PC-9 (cell line): ENCODE measurements around the gene EDC3.

Experiments
- EZH2 ChIP-seq: fragments of 200-600 bp; sonication (generic); IDR thresholded peaks from 2 replicates; pipeline ENCODE4 v1.8.0; 2017; ENCODE audit warnings: antibody characterized with exemption, low read depth
- TF ChIP-seq, protein P1 (sequence below): fragments of 200-600 bp; sonication (generic); conservative IDR thresholded peaks from 2 replicates; pipeline ENCODE4 v1.6.1; 2017; ENCODE audit warnings: mixed run types, antibody characterized with exemption, mild to moderate bottlenecking, moderate library complexity

DNA sequence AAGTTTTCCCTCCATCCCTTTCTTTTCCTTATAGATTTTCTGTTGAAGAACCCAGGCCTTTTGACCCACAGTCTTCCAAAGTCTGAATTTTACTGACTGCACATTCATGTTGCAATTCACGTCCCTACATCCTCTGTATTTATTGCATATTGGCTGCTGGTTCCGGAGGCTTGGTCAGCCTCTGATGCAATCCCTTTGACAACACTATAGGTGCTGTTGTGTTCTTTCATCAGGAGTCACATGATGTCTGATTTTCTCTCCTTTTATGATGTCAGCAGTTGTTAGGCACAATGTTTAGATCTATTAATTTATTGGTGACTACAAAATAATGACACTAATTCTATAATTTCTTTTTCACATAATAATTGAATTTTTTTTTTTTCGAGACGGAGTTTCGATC is 20.8 kb upstream of the EDC3 start:
- TF ChIP-seq, protein P1, sequence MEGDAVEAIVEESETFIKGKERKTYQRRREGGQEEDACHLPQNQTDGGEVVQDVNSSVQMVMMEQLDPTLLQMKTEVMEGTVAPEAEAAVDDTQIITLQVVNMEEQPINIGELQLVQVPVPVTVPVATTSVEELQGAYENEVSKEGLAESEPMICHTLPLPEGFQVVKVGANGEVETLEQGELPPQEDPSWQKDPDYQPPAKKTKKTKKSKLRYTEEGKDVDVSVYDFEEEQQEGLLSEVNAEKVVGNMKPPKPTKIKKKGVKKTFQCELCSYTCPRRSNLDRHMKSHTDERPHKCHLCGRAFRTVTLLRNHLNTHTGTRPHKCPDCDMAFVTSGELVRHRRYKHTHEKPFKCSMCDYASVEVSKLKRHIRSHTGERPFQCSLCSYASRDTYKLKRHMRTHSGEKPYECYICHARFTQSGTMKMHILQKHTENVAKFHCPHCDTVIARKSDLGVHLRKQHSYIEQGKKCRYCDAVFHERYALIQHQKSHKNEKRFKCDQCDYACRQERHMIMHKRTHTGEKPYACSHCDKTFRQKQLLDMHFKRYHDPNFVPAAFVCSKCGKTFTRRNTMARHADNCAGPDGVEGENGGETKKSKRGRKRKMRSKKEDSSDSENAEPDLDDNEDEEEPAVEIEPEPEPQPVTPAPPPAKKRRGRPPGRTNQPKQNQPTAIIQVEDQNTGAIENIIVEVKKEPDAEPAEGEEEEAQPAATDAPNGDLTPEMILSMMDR, result no peak
- TF ChIP-seq EZH2, result no peak
